Mesenchymal stem cell (in vitro differentiated cells and primary cell): ENCODE data around the gene ARRB1.

ENCODE experiments used
- DNase-seq: peaks from one replicate; pipeline ENCODE4 v3.0.0-alpha.2; 2013
- H2AFZ ChIP-seq: one replicate; pipeline ENCODE4 v1.6.1; 2013; ENCODE audit warnings: low read depth, mild to moderate bottlenecking, control low read depth, inconsistent platforms, low read length, moderate library complexity
- H2AK5ac ChIP-seq: 2 replicates; pipeline ENCODE4 v1.6.1; 2013; ENCODE audit warnings: low read length, moderate library complexity, mild to moderate bottlenecking, inconsistent platforms; ENCODE audit not compliant: severe bottlenecking
- H2BK120ac ChIP-seq: one replicate; pipeline ENCODE4 v1.6.1; 2013; ENCODE audit warnings: low read depth, mild to moderate bottlenecking, inconsistent platforms, low read length, moderate library complexity
- H2BK12ac ChIP-seq, 2 experiments: one replicate each; pipeline ENCODE4 v1.6.1; 2013; ENCODE audit warnings: inconsistent platforms in 2 of 2, low read length in 2 of 2, mild to moderate bottlenecking in 2 of 2, moderate library complexity in 2 of 2, control low read depth in 1 of 2
- H2BK15ac ChIP-seq: one replicate; pipeline ENCODE4 v1.6.1; 2013; ENCODE audit warnings: mild to moderate bottlenecking, low read depth, inconsistent platforms; ENCODE audit not compliant: poor library complexity, severe bottlenecking
- H2BK5ac ChIP-seq: 2 replicates; pipeline ENCODE4 v1.6.1; 2013; ENCODE audit warnings: low read depth, mild to moderate bottlenecking, low read length, control low read depth, inconsistent platforms; ENCODE audit not compliant: poor library complexity, severe bottlenecking
- H3K14ac ChIP-seq, 2 experiments: one replicate each; pipeline ENCODE4 v1.6.1; 2013; ENCODE audit warnings: inconsistent platforms in 2 of 2, low read length in 2 of 2, control low read depth in 1 of 2, mild to moderate bottlenecking in 1 of 2, moderate library complexity in 1 of 2
- H3K18ac ChIP-seq, 2 experiments: one replicate each; pipeline ENCODE4 v1.6.1; 2013; ENCODE audit warnings: inconsistent platforms in 2 of 2, low read length in 2 of 2, control low read depth in 1 of 2, low read depth in 1 of 2, mild to moderate bottlenecking in 1 of 2
- H3K23ac ChIP-seq, 2 experiments: one replicate each; pipeline ENCODE4 v1.6.1; 2013; ENCODE audit warnings: inconsistent platforms in 2 of 2, low read length in 2 of 2, mild to moderate bottlenecking in 2 of 2, moderate library complexity in 2 of 2, control low read depth in 1 of 2
- H3K27ac ChIP-seq: 2 replicates; pipeline ENCODE4 v1.5.1; 2013; ENCODE audit warnings: mild to moderate bottlenecking, moderate library complexity, low read length, control low read depth, inconsistent platforms; ENCODE audit not compliant: poor library complexity, severe bottlenecking
- H3K27me3 ChIP-seq, 2 experiments: 2 replicates each; pipeline versions ENCODE4 v1.6.1 to v1.7.0; 2013; ENCODE audit warnings: low read length in 2 of 2, mild to moderate bottlenecking in 2 of 2, moderate library complexity in 2 of 2, control low read depth in 1 of 2, inconsistent platforms in 1 of 2; ENCODE audit not compliant: control insufficient read depth in 1 of 2, insufficient read depth in 1 of 2
- H3K36me3 ChIP-seq, 2 experiments: 2 replicates each; pipeline versions ENCODE4 v1.6.1 to v1.7.0; 2013; ENCODE audit warnings: low read length in 2 of 2, control low read depth in 1 of 2, inconsistent platforms in 1 of 2, low read depth in 1 of 2, mild to moderate bottlenecking in 1 of 2; ENCODE audit not compliant: insufficient read depth in 2 of 2, control insufficient read depth in 1 of 2
- H3K4ac ChIP-seq, 2 experiments: one replicate each; pipeline ENCODE4 v1.6.1; 2013; ENCODE audit warnings: inconsistent platforms in 2 of 2, low read length in 2 of 2, mild to moderate bottlenecking in 2 of 2, moderate library complexity in 2 of 2, control low read depth in 1 of 2, low read depth in 1 of 2
- H3K4me1 ChIP-seq: 2 replicates; pipeline ENCODE4 v1.6.1; 2013; ENCODE audit warnings: low read depth, low read length, control low read depth; ENCODE audit not compliant: control insufficient read depth, insufficient read depth
- H3K4me2 ChIP-seq: 2 replicates; pipeline ENCODE4 v1.6.1; 2013; ENCODE audit warnings: low read length, mild to moderate bottlenecking, inconsistent platforms; ENCODE audit not compliant: poor library complexity, severe bottlenecking
- H3K4me3 ChIP-seq, 2 experiments: 2 replicates each; pipeline versions ENCODE4 v1.5.1 to v1.7.0; 2013; ENCODE audit warnings: low read length in 2 of 2, mild to moderate bottlenecking in 2 of 2, control low read depth in 1 of 2, low read depth in 1 of 2; ENCODE audit not compliant: insufficient read depth in 1 of 2
- H3K79me1 ChIP-seq: replicated peaks from 2 replicates; pipeline ENCODE4 v1.6.1; 2013; ENCODE audit warnings: mild to moderate bottlenecking, control low read depth, low read length, inconsistent platforms; ENCODE audit not compliant: poor library complexity, severe bottlenecking
- H3K9ac ChIP-seq: 2 replicates; pipeline ENCODE4 v1.7.0; 2013; ENCODE audit warnings: mild to moderate bottlenecking, low read length, moderate library complexity
- H3K9me3 ChIP-seq: 2 replicates; pipeline ENCODE4 v1.7.0; 2013; ENCODE audit warnings: mild to moderate bottlenecking, low read length; ENCODE audit not compliant: control insufficient read depth
- H4K8ac ChIP-seq: one replicate; pipeline ENCODE4 v1.6.1; 2013; ENCODE audit warnings: inconsistent platforms, mild to moderate bottlenecking, low read length, moderate library complexity
- H4K91ac ChIP-seq: one replicate; pipeline ENCODE4 v1.6.1; 2013; ENCODE audit warnings: mild to moderate bottlenecking, low read length, inconsistent platforms
- WGBS: methylation state at CpG from one replicate; pipeline ENCODE4 v1.1.7; 2013; ENCODE audit warnings: mixed read lengths; 5-methylcytosine and 5-hydroxymethylcytosine counted together

Gene ARRB1

GRCh38 chr11:75272391-75272790 lies 79.1 kb downstream of the ARRB1 start:
- H3K9me3 ChIP-seq: no peaks in the 10 kb centered on the region
- H2BK5ac ChIP-seq: no peak overlapping the region
- H2BK15ac ChIP-seq: no peak overlapping the region
- H3K27ac ChIP-seq: no peak overlapping the region
- H3K14ac ChIP-seq: no peak overlapping the region
- WGBS: 95% methylated on average over 5 of the region's 5 CpGs
- no peaks in the 10 kb centered on the region for H3K4me1 ChIP-seq
- H3K9ac ChIP-seq: no peak overlapping the region
- H3K18ac ChIP-seq: no peak overlapping the region
- H3K79me1 ChIP-seq: no peaks in the 10 kb centered on the region
- no peak overlapping the region for H3K4me3 ChIP-seq
- no peak overlapping the region for H2AK5ac ChIP-seq
- no peak overlapping the region for H4K91ac ChIP-seq
- H3K36me3 ChIP-seq: peaks cover 53 to 67% of the 10 kb centered on the region in 2 experiments
- no peak overlapping the region for H2BK12ac ChIP-seq
- H3K4ac ChIP-seq: no peak overlapping the region
- no peak overlapping the region for H2AFZ ChIP-seq
- H2BK120ac ChIP-seq: no peak overlapping the region
- no peak overlapping the region for H3K4me2 ChIP-seq
- no peak overlapping the region for H3K23ac ChIP-seq
- no peaks in the 10 kb centered on the region for H3K27me3 ChIP-seq
- no peak for DNase-seq
- no peak overlapping the region for H4K8ac ChIP-seq

GRCh38 chr11:75271730-75272129 lies 79.7 kb downstream of the ARRB1 start:
- Histone ChIP-seq H3K4me3 (no peak overlapping the region), H2AK5ac (no peak overlapping the region), H4K8ac (no peak overlapping the region), H3K27ac (no peak overlapping the region), H2AFZ (no peak overlapping the region), H3K4ac (no peak overlapping the region), H3K79me1 (no peaks in the 10 kb centered on the region), H4K91ac (no peak overlapping the region), H3K4me2 (no peak overlapping the region), H2BK5ac (no peak overlapping the region), H3K36me3 (peaks cover 53 to 66% of the 10 kb centered on the region in 2 experiments), H2BK120ac (no peak overlapping the region), H3K23ac (no peak overlapping the region), H3K9ac (no peak overlapping the region), H3K9me3 (no peaks in the 10 kb centered on the region), H3K27me3 (no peaks in the 10 kb centered on the region), H2BK12ac (no peak overlapping the region), H3K14ac (no peak overlapping the region), H3K18ac (no peak overlapping the region), H3K4me1 (no peaks in the 10 kb centered on the region), H2BK15ac (no peak overlapping the region)
- WGBS: 95% methylated on average over 6 of the region's 6 CpGs
- DNase-seq: no peak

- Histone ChIP-seq H3K4me1 (no peaks in the 10 kb centered on the region), H3K36me3 (peaks cover 58 to 60% of the 10 kb centered on the region in 2 experiments), H4K8ac (no peak overlapping the region), H2BK120ac (no peak overlapping the region), H3K27me3 (no peaks in the 10 kb centered on the region), H2BK5ac (no peak overlapping the region), H3K23ac (no peak overlapping the region), H2AFZ (no peak overlapping the region), H3K4ac (no peak overlapping the region), H2AK5ac (no peak overlapping the region), H4K91ac (no peak overlapping the region), H3K79me1 (no peaks in the 10 kb centered on the region), H3K9me3 (no peaks in the 10 kb centered on the region), H3K14ac (no peak overlapping the region), H2BK12ac (no peak overlapping the region), H3K18ac (no peak overlapping the region), H3K4me3 (no peak overlapping the region), H3K9ac (no peak overlapping the region), H3K4me2 (no peak overlapping the region), H2BK15ac (no peak overlapping the region), H3K27ac (no peak overlapping the region)
- WGBS: 86% methylated on average over 3 of the region's 3 CpGs
- DNase-seq: no peak
These were observed 80.5 kb downstream of the ARRB1 start for GRCh38 chr11:75270896-75271418.

- Histone ChIP-seq H3K27me3 (no peaks in the 10 kb centered on the region), H3K4me3 (no peak overlapping the region), H3K27ac (no peak overlapping the region), H2AK5ac (no peak overlapping the region), H3K14ac (no peak overlapping the region), H2BK15ac (no peak overlapping the region), H3K4me2 (no peak overlapping the region), H3K9me3 (no peaks in the 10 kb centered on the region), H3K4ac (no peak overlapping the region), H4K8ac (no peak overlapping the region), H2BK12ac (no peak overlapping the region), H2BK120ac (no peak overlapping the region), H3K23ac (no peak overlapping the region), H3K36me3 (peaks cover 61% of the 10 kb centered on the region in 2 experiments), H3K18ac (no peak overlapping the region), H4K91ac (no peak overlapping the region), H3K79me1 (no peaks in the 10 kb centered on the region), H2AFZ (no peak overlapping the region), H2BK5ac (no peak overlapping the region), H3K4me1 (no peaks in the 10 kb centered on the region), H3K9ac (no peak overlapping the region)
- DNase-seq: no peak
- 96% methylated on average over 9 of the region's 9 CpGs for WGBS
These were observed 81.6 kb downstream of the ARRB1 start for GRCh38 chr11:75269896-75270295.
